Large intestine (tissue), 3 donors: ENCODE measurements around the gene ITPRID2. TPM values are rescaled to one million over a fixed set of nuclear protein-coding genes. Genes with fewer than 3 reads are reported as not detected.
A peak's percentile ranks its signal among the peaks of the same experiment; 100 is the strongest.
"Not testable (repeated sequence)": the region's sequence is repeated elsewhere in the genome, so short reads cannot be mapped to it uniquely, and the experiment has no call there.

Experiments
- DNase-seq, 2 donors: peaks; one replicate each; pipeline versions ENCODE4 v3.0.0 to v3.0.0-alpha.2; 2013
- H3K27ac ChIP-seq: one replicate; pipeline ENCODE4 v1.5.1; 2013; ENCODE audit warnings: low read length
- H3K27me3 ChIP-seq: 2 replicates; pipeline ENCODE4 v1.6.1; 2013; ENCODE audit warnings: low read length; ENCODE audit not compliant: control insufficient read depth, insufficient read depth
- H3K36me3 ChIP-seq: 2 replicates; pipeline ENCODE4 v1.6.1; 2013; ENCODE audit warnings: low read length; ENCODE audit not compliant: control insufficient read depth, insufficient read depth
- H3K4me1 ChIP-seq: one replicate; pipeline ENCODE4 v1.6.1; 2013; ENCODE audit warnings: low read length; ENCODE audit not compliant: control insufficient read depth, insufficient read depth
- H3K4me3 ChIP-seq: one replicate; pipeline ENCODE4 v1.5.1; 2013; ENCODE audit warnings: low read length
- H3K9me3 ChIP-seq: one replicate; pipeline ENCODE4 v1.6.1; 2013; ENCODE audit warnings: mild to moderate bottlenecking, low read depth, low read length, moderate library complexity; ENCODE audit not compliant: control insufficient read depth
- WGBS: methylation state at CpG from one replicate; pipeline ENCODE4 v1.1.5; 2013; ENCODE audit warnings: low lambda C conversion rate; ENCODE audit not compliant: insufficient coverage; 5-methylcytosine and 5-hydroxymethylcytosine counted together
- polyA plus RNA-seq: library from polyadenylated mRNA; unstranded; fragments of 120-200 nt; gene quantifications from one replicate; pipeline ENCODE4 v1.2.1, GENCODE V29; 2013

Gene ITPRID2
- polyA plus RNA-seq, 1 donor, result 111 TPM

DNA sequence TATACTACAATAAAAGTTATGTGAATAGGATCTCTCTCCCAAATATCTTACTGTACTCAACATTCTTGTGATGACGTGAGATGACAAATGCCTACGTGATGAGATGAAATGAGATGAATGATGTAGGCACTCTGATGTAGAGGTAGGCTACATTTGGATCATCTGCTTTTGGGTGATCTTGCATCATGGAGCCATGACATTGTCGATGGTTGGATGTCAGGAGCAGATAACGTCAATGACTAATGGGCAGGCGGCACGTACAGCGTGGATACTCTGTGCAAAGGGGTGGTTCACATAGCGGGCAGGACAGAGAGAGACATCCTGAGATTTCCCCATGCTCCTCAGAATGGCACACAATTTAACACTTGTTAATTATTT is 53.4 kb downstream of the ITPRID2 start:
- Histone ChIP-seq H3K27ac (no peak overlapping the region), H3K4me1 (peaks cover 4% of the 10 kb centered on the region), H3K4me3 (no peak overlapping the region), H3K9me3 (no peaks in the 10 kb centered on the region), H3K36me3 (no peaks in the 10 kb centered on the region), H3K27me3 (no peaks in the 10 kb centered on the region)
- no peak for DNase-seq
- no CpG with 5 or more reads among the region's 8 CpGs for WGBS

DNA sequence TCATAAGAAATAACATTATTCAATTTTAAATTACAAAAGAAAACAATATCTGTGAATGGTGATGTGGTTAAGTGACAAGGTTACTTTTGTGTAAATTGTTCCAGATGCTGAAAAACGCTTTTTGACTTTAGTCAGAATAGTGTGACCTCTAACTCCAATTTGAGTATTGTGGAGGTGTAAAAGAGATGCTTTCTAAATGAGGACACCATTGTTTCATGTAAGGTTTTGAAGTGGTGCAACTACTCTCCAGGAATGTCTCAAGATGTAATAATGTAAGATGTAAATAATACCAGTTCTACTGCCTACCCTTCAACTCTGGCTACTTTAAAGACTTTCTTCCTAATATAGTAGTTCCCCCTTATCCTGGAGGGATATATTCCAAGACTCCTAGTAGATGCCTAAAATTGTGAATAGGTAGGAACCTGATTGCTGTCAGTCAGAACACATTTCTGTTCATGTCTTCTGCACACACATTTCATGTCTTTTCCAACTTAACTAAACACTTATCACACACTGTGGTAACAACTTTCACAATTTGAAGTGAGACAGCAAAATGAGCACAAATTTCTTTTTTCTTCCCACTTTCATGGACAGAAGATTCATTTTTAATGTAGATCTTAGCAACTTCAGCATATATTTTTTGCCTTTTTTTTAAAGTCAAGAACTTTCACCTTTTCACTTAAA is 55.1 kb downstream of the ITPRID2 start:
- H3K4me3 ChIP-seq, result no peak overlapping the region
- no peak overlapping the region for H3K27ac ChIP-seq
- H3K9me3 ChIP-seq, result no peaks in the 10 kb centered on the region
- no peak for DNase-seq
- 83% methylated on average over 1 of the region's 1 CpG for WGBS
- peaks cover 4% of the 10 kb centered on the region for H3K4me1 ChIP-seq
- no peaks in the 10 kb centered on the region for H3K27me3 ChIP-seq
- no peaks in the 10 kb centered on the region for H3K36me3 ChIP-seq

DNA sequence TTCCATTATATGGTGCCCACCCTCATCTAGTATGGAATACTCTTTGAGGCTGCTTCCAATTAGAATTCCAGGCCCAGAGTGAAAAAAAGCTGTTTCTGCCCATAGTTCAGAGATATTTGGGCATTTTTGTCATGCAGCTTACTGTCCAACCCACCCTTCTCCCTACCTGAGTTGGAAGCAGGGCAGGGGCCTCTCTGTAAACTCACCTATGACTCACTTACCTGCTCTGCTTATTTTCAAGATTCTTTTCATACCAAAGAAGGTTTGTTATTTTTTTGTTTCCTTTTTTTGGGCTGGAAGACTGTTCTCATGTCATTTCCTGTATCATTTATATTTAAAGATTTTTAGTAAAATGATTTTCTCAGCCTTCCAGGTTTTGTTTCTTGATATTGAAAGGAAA is 55.7 kb downstream of the ITPRID2 start:
- no peaks in the 10 kb centered on the region for H3K36me3 ChIP-seq

DNA sequence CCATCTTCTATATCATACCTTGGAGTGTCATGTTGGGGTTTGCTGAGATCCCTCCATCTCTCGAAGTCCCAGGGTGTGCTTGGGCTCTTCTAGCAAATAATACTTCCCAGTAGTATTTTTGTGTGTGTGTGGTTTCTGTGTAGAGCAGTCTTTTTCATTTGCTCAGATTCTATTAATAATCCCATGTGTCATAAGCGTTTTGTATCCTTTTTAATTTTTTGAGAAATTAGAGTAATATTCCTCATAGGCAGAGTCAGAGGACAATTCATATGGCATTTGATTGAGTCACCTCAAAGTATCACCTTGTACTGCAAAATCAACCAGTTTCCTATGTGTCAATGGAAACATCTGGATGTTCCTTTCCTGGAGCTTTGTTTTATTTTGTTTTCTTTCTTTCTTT is 56.7 kb downstream of the ITPRID2 start:
- no CpG with 5 or more reads among the region's 2 CpGs for WGBS
- no peak for DNase-seq
- H3K27me3 ChIP-seq, result no peaks in the 10 kb centered on the region
- H3K4me3 ChIP-seq, result no peak overlapping the region
- no peaks in the 10 kb centered on the region for H3K9me3 ChIP-seq
- H3K4me1 ChIP-seq, result peaks cover 8% of the 10 kb centered on the region
- no peak overlapping the region for H3K27ac ChIP-seq
- H3K36me3 ChIP-seq, result no peaks in the 10 kb centered on the region

More for the DNA sequence above, 55.7 kb downstream of the ITPRID2 start:
- Histone ChIP-seq H3K27me3 (no peaks in the 10 kb centered on the region), H3K4me1 (peaks cover 4% of the 10 kb centered on the region), H3K9me3 (no peaks in the 10 kb centered on the region), H3K4me3 (no peak overlapping the region), H3K27ac (no peak overlapping the region)
- DNase-seq, result no peak

DNA sequence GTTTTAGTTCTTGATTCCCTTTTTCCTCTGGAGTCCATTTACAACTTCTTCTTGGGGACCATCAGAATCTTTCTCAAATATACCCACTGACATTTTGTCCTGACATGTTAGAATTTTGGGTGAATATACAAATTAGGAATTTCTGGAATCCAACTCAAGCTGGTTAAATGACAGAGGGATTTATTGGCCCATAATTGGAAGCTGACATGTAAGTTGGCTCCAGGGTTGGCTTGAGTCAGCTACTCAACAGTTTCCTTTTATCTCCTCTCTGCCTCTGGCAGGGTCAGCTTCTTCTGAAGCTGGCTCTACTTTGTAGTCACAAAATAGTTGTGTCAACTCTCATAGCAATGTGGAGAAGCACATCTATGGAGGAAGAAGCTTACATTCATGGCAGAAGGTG is 57.5 kb downstream of the ITPRID2 start:
- DNase-seq, result no peak

DNA sequence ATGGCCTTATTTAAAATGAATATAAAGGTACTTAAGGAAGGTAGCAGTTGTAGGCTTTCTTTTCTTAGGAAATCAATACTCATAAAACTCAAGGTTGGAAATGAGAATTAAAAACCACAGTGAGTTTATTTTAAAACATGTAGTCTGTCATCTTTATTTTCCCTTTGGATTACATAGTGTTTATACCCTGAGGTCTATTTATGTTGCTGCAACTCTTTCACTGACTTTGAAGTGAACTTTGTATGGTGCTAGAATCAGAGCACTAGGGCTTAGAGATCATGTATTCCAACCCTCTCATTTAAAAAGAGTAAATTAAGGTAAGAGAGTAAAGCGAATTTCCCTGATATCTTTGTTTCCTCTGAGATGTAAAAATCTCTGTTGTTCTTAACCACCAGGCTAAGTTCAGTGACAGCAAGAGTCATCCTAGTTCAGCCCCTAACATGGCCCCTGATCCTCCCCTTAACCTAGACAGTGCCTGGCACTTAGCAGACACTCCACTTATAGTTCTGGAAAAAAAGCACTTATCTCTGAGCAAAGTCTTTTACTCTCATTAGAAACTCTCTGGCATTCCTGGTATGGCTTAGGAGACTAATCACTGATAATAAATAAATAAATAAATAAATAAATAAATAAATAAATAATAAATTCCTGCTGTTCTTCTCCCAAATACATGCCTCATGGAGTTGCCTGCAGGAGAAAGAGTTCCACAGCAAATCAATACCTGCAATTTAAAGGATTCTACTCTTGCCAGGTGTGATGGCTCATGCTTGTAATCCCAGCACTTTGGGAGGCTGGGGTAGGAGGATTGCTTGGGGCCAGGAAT is 61.1 kb downstream of the ITPRID2 start:
- DNase-seq, result peak; percentile 29 to 73
- H3K27ac ChIP-seq, result peak overlapping the region; percentile 28
- H3K4me1 ChIP-seq, result peaks cover 5% of the 10 kb centered on the region
- no peaks in the 10 kb centered on the region for H3K36me3 ChIP-seq
- no CpG with 5 or more reads among the region's 1 CpG for WGBS
- no peak overlapping the region for H3K4me3 ChIP-seq
- H3K27me3 ChIP-seq, result no peaks in the 10 kb centered on the region
- no peaks in the 10 kb centered on the region for H3K9me3 ChIP-seq

More for the DNA sequence above, 57.5 kb downstream of the ITPRID2 start:
- Histone ChIP-seq H3K27ac (no peak overlapping the region), H3K9me3 (no peaks in the 10 kb centered on the region), H3K4me3 (no peak overlapping the region), H3K27me3 (no peaks in the 10 kb centered on the region), H3K36me3 (no peaks in the 10 kb centered on the region), H3K4me1 (peaks cover 8% of the 10 kb centered on the region)

DNA sequence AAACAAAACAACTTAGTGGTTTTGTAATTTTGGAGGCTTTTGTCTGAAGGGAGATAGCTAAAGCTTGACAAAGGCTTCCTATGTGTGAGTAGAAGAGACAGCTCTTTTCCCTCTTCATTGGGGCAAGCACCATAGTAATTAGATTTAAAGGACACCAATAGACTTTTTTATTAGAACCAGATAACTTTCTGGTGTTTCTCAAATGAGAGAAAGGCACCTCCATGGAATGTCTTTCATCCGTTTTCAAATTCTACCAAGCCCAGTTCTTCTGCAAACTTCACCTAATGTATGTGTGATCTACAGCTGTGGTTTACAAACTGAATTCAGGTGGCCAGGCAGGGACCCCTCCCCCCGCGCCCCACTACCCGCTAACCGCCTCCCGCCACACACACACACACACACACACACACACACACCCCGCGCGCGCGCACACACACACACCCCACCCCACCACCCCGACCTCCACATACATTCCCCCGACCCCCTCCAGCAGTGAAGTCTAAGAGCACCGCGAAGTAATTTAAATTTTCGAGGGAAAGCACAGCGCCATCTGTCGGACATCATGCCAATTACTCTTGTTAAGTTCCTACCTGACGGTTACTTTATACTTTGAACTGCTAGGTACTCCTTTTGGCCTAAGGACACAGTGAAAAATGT is 62.5 kb downstream of the ITPRID2 start:
- no CpG with 5 or more reads among the region's 19 CpGs for WGBS
- H3K4me1 ChIP-seq, result peaks cover 5% of the 10 kb centered on the region
- no peak overlapping the region for H3K27ac ChIP-seq
- DNase-seq, result peak; percentile 60 to 76
- H3K36me3 ChIP-seq, result no peaks in the 10 kb centered on the region
- H3K9me3 ChIP-seq, result no peaks in the 10 kb centered on the region
- H3K27me3 ChIP-seq, result no peaks in the 10 kb centered on the region
- H3K4me3 ChIP-seq, result peak overlapping the region; percentile 21

DNA sequence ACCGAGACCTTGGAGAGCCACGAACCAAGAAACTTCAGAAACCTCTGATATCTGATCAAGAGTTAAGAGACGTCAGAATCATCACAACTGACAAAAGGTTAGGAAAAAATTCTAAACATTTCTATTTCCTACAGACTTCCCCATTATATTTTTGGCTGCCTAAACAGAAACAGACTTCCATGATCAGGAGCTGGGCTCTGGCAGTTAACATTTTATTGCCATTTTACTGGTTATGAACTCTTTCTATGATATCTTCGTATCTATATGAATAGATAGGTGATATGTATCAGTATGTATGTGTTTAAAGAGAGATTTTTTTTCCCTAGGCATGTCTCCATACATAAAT is 63.0 kb downstream of the ITPRID2 start:
- Histone ChIP-seq H3K4me3 (peak overlapping the region; percentile 21), H3K36me3 (no peaks in the 10 kb centered on the region), H3K27me3 (no peaks in the 10 kb centered on the region), H3K9me3 (no peaks in the 10 kb centered on the region), H3K27ac (no peak overlapping the region), H3K4me1 (peaks cover 5% of the 10 kb centered on the region)
- 0% methylated on average over 2 of the region's 4 CpGs for WGBS
- no peak for DNase-seq

DNA sequence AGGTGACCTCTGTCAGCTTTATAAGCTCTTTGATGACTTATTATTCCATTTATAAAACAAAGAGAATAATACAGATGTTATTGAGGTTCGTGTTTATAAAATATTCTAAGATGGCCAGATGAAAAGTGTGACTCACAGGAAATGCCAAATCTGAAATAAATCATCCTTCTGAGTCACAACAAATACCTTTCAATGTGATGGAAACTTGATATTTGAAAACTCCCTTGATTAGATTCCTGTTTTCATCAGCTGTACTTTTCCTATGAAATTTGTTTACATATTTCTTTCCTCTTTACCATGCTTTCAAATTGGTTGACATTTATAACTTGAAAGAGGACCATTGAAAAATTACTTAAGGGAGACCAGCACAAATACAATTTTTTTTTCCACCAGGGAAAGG is 63.5 kb downstream of the ITPRID2 start:
- Histone ChIP-seq H3K9me3 (no peaks in the 10 kb centered on the region), H3K4me3 (no peak overlapping the region), H3K4me1 (peaks cover 5% of the 10 kb centered on the region), H3K27me3 (no peaks in the 10 kb centered on the region), H3K27ac (no peak overlapping the region), H3K36me3 (no peaks in the 10 kb centered on the region)
- no CpG with 5 or more reads among the region's 1 CpG for WGBS
- no peak for DNase-seq

DNA sequence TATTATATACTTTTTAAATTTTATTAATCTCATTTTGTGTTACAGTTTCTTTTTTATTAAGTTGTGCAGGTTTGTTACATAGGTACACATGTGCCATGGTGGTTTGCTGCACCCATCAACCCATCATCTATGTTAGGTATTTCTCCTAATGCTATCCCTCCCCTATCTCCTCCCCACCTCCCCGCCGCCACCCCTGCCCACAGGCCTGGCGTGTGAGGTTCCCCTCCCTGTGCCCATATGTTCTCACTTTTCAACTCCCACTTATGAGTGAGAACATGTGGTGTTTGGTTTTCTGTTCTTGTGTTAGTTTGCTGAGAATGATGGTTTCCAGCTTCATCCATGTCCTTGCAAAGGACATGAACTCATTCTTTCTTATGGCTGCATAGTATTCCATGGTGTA is 64.3 kb downstream of the ITPRID2 start:
- H3K36me3 ChIP-seq, H3K27ac ChIP-seq, H3K4me1 ChIP-seq, H3K9me3 ChIP-seq, H3K4me3 ChIP-seq, DNase-seq, H3K27me3 ChIP-seq: not testable (repeated sequence)
- no CpG with 5 or more reads among the region's 3 CpGs for WGBS
